HepG2 (cell line): Measurements from ENCODE around the gene LEPROT. TPM values are rescaled to one million over a fixed set of nuclear protein-coding genes. Genes with fewer than 3 reads are reported as not detected.
"Not testable (repeated sequence)": the region's sequence is repeated elsewhere in the genome, so short reads cannot be mapped to it uniquely, and the experiment has no call there.

Source experiments
- ATAC-seq: fragments of 200-7000 bp; cut with Tn5 transposase; 3 replicates; pipeline ENCODE4 v1.9.1; 2020; ENCODE audit warnings: mild to moderate bottlenecking, moderate library complexity
- BruUV-seq: library from RNA; stranded (reverse); fragments of 400-500 nt; replicated peaks from 2 replicates; lab custom pipeline; 2021; lab: Mats Ljungman, UMichigan
- CTCF ChIA-PET: fragments of 300-600 bp; formaldehyde crosslinking; extraction: SDS; loops from one replicate; lab custom pipeline; 2021; ENCODE audit warnings: low total read pairs, inconsistent platforms, low intra/inter-chr PET ratio; lab: Yijun Ruan, JAX
- POLR2A ChIA-PET: fragments of 350-600 bp; sonication (Branson Sonifier 250); formaldehyde crosslinking; loops from one replicate; lab custom pipeline; 2020; ENCODE audit warnings: antibody characterized with exemption, inconsistent platforms; lab: Yijun Ruan, JAX
- DNase-seq: peaks from one replicate; pipeline ENCODE4 v3.0.0-alpha.2; 2015; ENCODE audit warnings: low spot score
- FAIRE-seq: peaks from 3 replicates; lab custom pipeline; 2011; peaks lifted over from hg19 to GRCh38; lab: Jason Lieb, UNC
- H2AFZ ChIP-seq: one replicate; pipeline ENCODE4 v1.6.1; 2011; ENCODE audit warnings: low read length, inconsistent platforms
- H3K27ac ChIP-seq: fragments of 300-600 bp; 3 replicates; pipeline ENCODE4 v1.8.0; 2011; ENCODE audit warnings: mixed run types, mild to moderate bottlenecking, mixed read lengths, low read length, inconsistent platforms; ENCODE audit not compliant: insufficient read depth; ENCODE audit errors: extremely low read length
- H3K27me3 ChIP-seq, 2 experiments: fragments of 200-600 bp in 1 of 2; 2 replicates in 1 of 2; 3 replicates in 1 of 2; pipeline versions ENCODE4 v1.6.0 to v1.8.0; 2011; ENCODE audit warnings: low read length in 2 of 2, mild to moderate bottlenecking in 2 of 2, moderate library complexity in 2 of 2, inconsistent platforms in 1 of 2; ENCODE audit not compliant: insufficient read depth in 2 of 2, control insufficient read depth in 1 of 2
- H3K36me3 ChIP-seq, 2 experiments: fragments of 200-600 bp in 1 of 2; replicated peaks in 1 of 2; 2 replicates in 1 of 2; 3 replicates in 1 of 2; pipeline versions ENCODE4 v1.5.1 to v1.8.0; 2011; ENCODE audit warnings: low read length in 2 of 2, inconsistent platforms in 1 of 2; ENCODE audit not compliant: insufficient read depth in 2 of 2, control insufficient read depth in 1 of 2
- H3K4me1 ChIP-seq: 2 replicates; pipeline ENCODE4 v1.5.1; 2012; ENCODE audit warnings: low read length, inconsistent platforms; ENCODE audit not compliant: insufficient read depth
- H3K4me2 ChIP-seq: 2 replicates; pipeline ENCODE4 v1.6.0; 2011; ENCODE audit warnings: low read depth, low read length, inconsistent platforms
- H3K4me3 ChIP-seq, 3 experiments: fragments of 200-600 bp in 1 of 3; sonication (generic), shearing (Covaris generic) in 1 of 3; replicated peaks in 1 of 3; 2 replicates each; pipeline ENCODE4 v1.5.1; 2011 to 2016; ENCODE audit warnings: low read length in 3 of 3, inconsistent platforms in 2 of 3, low read depth in 2 of 3, mild to moderate bottlenecking in 2 of 3, control low read depth in 1 of 3, mixed read lengths in 1 of 3; ENCODE audit not compliant: insufficient read depth in 1 of 3
- H3K79me2 ChIP-seq: one replicate; pipeline ENCODE4 v1.6.1; 2011; ENCODE audit warnings: low read length, inconsistent platforms; ENCODE audit not compliant: insufficient read depth
- H3K9ac ChIP-seq: 2 replicates; pipeline ENCODE4 v1.6.0; 2011; ENCODE audit warnings: mild to moderate bottlenecking, low read depth, low read length, inconsistent platforms; ENCODE audit not compliant: insufficient read depth
- H3K9me3 ChIP-seq: 2 replicates; pipeline ENCODE4 v1.5.1; 2012; ENCODE audit warnings: mild to moderate bottlenecking, low read length
- H4K20me1 ChIP-seq: 2 replicates; pipeline ENCODE4 v1.6.0; 2011; ENCODE audit warnings: inconsistent platforms, mild to moderate bottlenecking, low read length, moderate library complexity; ENCODE audit not compliant: insufficient read depth
- BCL6 ChIP-seq: IDR thresholded peaks from 2 replicates; pipeline ENCODE4 v1.6.1; 2016; ENCODE audit warnings: missing genetic modification reagents, missing compliant biosample characterization
- CTCF ChIP-seq: sonication (generic); formaldehyde crosslinking; IDR thresholded peaks from 2 replicates; pipeline ENCODE4 v1.5.0; 2020; ENCODE audit warnings: mild to moderate bottlenecking, missing genetic modification reagents, moderate library complexity
- ELF1 ChIP-seq: sonication (generic); formaldehyde crosslinking; IDR thresholded peaks from 2 replicates; pipeline ENCODE4 v1.4.0; 2020; ENCODE audit warnings: missing genetic modification reagents
- RAD21 ChIP-seq: fragments of 450-650 bp; formaldehyde crosslinking; IDR thresholded peaks from 2 replicates; pipeline ENCODE4 v1.5.0; 2020; ENCODE audit warnings: mild to moderate bottlenecking
- SMC3 ChIP-seq: IDR thresholded peaks from 2 replicates; pipeline ENCODE4 v1.6.1; 2011; ENCODE audit warnings: low read length, improper control_type of control experiment
- SOX13 ChIP-seq, 3 experiments: fragments of 450-650 bp in 1 of 3; sonication (generic) in 1 of 3; formaldehyde crosslinking in 1 of 3; IDR thresholded peaks in 2 of 3; conservative IDR thresholded peaks in 1 of 3; 2 replicates each; pipeline versions ENCODE4 v1.5.0 to v1.6.1; 2016 to 2020; ENCODE audit warnings: antibody characterized with exemption in 1 of 3, mild to moderate bottlenecking in 1 of 3, missing compliant biosample characterization in 1 of 3, missing genetic modification reagents in 1 of 3, moderate library complexity in 1 of 3
- STAG1 ChIP-seq: sonication (generic); formaldehyde crosslinking; IDR thresholded peaks from 2 replicates; pipeline ENCODE4 v1.4.0; 2020; ENCODE audit warnings: missing genetic modification reagents
- TEAD3 ChIP-seq: optimal IDR thresholded peaks from 2 replicates; pipeline ENCODE3; 2016; ENCODE audit warnings: borderline replicate concordance
- ZNF317 ChIP-seq: sonication (generic); formaldehyde crosslinking; IDR thresholded peaks from 2 replicates; pipeline ENCODE4 v1.5.0; 2020; ENCODE audit warnings: mild to moderate bottlenecking, missing genetic modification reagents
- ZNF33B ChIP-seq: sonication (generic); formaldehyde crosslinking; IDR thresholded peaks from 2 replicates; pipeline ENCODE4 v1.5.1; 2020; ENCODE audit warnings: mild to moderate bottlenecking, missing genetic modification reagents
- ZNF512 ChIP-seq: sonication (generic); formaldehyde crosslinking; IDR thresholded peaks from 2 replicates; pipeline ENCODE4 v1.4.0; 2020; ENCODE audit warnings: mild to moderate bottlenecking, missing genetic modification reagents
- WGBS: methylation state at CpG from one replicate; pipeline ENCODE4 v1.1.6; 2017; ENCODE audit warnings: low lambda C conversion rate; 5-methylcytosine and 5-hydroxymethylcytosine counted together
- in situ Hi-C: cut with HindIII; loops from 2 replicates; pipeline ENCODE4 v1.10.0; 2017; ENCODE audit warnings: low pct_unique_long_range_greater_than_20kb; ENCODE audit not compliant: extremely low pct_ligation_motif_present
- intact Hi-C: fragments of 100-400 bp; cut with micrococcal nuclease; formaldehyde crosslinking; loops from one replicate; pipeline ENCODE4 v1.10.0; 2022; ENCODE audit not compliant: unreplicated experiment
- polyA plus RNA-seq, 8 experiments: library from polyadenylated mRNA; depleted of rRNA in 3 of 8; stranded (reverse) in 7 of 8; unstranded in 1 of 8; fragments of >200 nt; fragmentation: Illumina TruSeq in 4 of 8; extraction: Trizol in 4 of 8; gene quantifications; 2 replicates each; pipeline versions ENCODE4 v1.2.1 to v1.2.3, GENCODE V29; 2011 to 2016; ENCODE audit warnings: low read depth in 4 of 8, missing spikeins in 1 of 8, mixed read lengths in 1 of 8; ENCODE audit not compliant: insufficient read depth in 1 of 8
- total RNA-seq, 5 experiments: library from RNA; depleted of rRNA; stranded (reverse); fragments of >200 nt; fragmentation: Illumina TruSeq; extraction: Trizol; gene quantifications; 2 replicates each; pipeline ENCODE4 v1.2.3, GENCODE V29; 2016; ENCODE audit warnings: low read depth in 1 of 5
- TF ChIP-seq, protein P1 (sequence below): sonication (generic); formaldehyde crosslinking; IDR thresholded peaks from 2 replicates; pipeline ENCODE4 v1.9.0; 2021; ENCODE audit warnings: missing genetic modification reagents, borderline replicate concordance

Gene LEPROT
- total and polyA plus RNA-seq, 2 of the 13 experiments (the other 11 are each of a cell fraction or from before 2014, with no cell fraction given): 36.8 to 51.4 TPM

DNA sequence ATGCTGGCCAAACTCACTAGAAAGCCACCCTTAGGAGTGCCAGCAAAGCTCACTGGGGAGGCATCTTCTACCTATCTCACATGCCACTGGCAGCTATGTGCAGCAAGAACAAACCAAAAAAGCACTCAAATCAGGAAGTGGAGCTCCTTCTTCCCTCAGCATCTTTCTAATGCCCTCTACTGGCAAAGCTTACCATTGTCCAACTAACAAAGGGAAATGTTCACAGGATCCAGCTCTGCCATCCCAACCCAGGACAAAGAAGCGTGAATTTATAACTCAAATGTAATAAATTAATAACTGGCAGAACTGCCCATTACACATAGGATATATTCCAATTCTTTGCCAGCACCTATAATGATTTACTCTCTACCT is 38.9 kb downstream of the LEPROT start:
- Histone ChIP-seq H3K27ac (no peak overlapping the region), H3K9ac (no peak overlapping the region), H3K27me3 (no peaks in the 10 kb centered on the region), H3K4me2 (no peak overlapping the region), H4K20me1 (no peaks in the 10 kb centered on the region), H3K79me2 (no peaks in the 10 kb centered on the region), H3K36me3 (no peaks in the 10 kb centered on the region), H2AFZ (no peak overlapping the region), H3K9me3 (no peaks in the 10 kb centered on the region), H3K4me3 (no peak overlapping the region), H3K4me1 (peaks cover 12% of the 10 kb centered on the region)
- intact Hi-C loops: no loop called here
- ATAC-seq (peak; percentile 75), DNase-seq (peak; percentile 35), FAIRE-seq (no peak)
- 75% methylated on average over 1 of the region's 1 CpG for WGBS
- no peak for TF ChIP-seq SOX13 (IDR thresholded peaks at IDR 0.05)
- 0 out of 4 replicates have a peak, but pooled peaks of 1 of the 2 experiments have one; percentile 19 for TF ChIP-seq SOX13 (CRISPR knock-in tag; conservative IDR thresholded peaks at IDR 0.05 in 1 of 2, IDR thresholded peaks at IDR 0.05 in 1 of 2)
- TF ChIP-seq RAD21 (CRISPR knock-in tag): peak; percentile 29; the same call in 1 of the 2 replicates
- peak; percentile 59 for TF ChIP-seq STAG1 (CRISPR knock-in tag)
- TF ChIP-seq BCL6: 0 out of 2 replicates have a peak, but pooled peaks have one; percentile 8
- peak; percentile 66 for TF ChIP-seq CTCF (CRISPR knock-in tag)
- TF ChIP-seq, protein P1, sequence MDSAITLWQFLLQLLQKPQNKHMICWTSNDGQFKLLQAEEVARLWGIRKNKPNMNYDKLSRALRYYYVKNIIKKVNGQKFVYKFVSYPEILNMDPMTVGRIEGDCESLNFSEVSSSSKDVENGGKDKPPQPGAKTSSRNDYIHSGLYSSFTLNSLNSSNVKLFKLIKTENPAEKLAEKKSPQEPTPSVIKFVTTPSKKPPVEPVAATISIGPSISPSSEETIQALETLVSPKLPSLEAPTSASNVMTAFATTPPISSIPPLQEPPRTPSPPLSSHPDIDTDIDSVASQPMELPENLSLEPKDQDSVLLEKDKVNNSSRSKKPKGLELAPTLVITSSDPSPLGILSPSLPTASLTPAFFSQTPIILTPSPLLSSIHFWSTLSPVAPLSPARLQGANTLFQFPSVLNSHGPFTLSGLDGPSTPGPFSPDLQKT (CRISPR knock-in tag): no peak
- peak; percentile 72; the same call in 1 of the 2 replicates for TF ChIP-seq SMC3
- no peak for TF ChIP-seq ZNF512 (CRISPR knock-in tag)
- TF ChIP-seq TEAD3 (CRISPR knock-in tag): peak; percentile 23
- TF ChIP-seq ZNF317 (CRISPR knock-in tag): no peak
- no peak for TF ChIP-seq ZNF33B (CRISPR knock-in tag)
- TF ChIP-seq ELF1: peak; percentile 69
- POLR2A ChIA-PET: interaction anchor here (0.9 to 2.7 kb wide), 4 partner anchors 9 to 39 kb away, joined by 3 to 20 read pairs (median 5); partner anchors contain the start of genes LEPR and LEPROT
- BruUV-seq: no TSS peak
- CTCF ChIA-PET: interaction anchor here (1.2 kb wide), 1 partner anchor 122 kb away, joined by 4 read pairs; no protein-coding TSS in a partner anchor
- in situ Hi-C loops: no loop called here

DNA sequence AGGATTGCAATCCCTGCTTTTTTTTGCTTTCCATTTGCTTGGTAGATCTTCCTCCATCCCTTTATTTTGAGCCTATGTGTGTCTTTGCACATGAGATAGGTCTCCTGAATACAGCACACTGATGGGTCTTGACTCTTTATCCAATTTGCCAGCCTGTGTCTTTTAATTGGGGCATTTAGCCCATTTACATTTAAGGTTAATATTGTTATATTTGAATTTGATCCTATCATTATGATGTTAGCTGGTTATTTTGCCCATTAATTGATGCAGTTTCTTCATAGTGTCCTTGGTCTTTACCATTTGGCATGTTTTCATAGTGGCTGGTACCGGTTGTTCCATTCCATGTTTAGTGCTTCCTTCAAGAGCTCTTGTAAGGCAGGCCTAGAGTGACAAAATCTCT is 45.4 kb downstream of the LEPROT start:
- DNase-seq, H3K4me3 ChIP-seq, FAIRE-seq, H3K4me2 ChIP-seq, H2AFZ ChIP-seq, H3K9ac ChIP-seq, in situ Hi-C loops, H3K79me2 ChIP-seq, H3K36me3 ChIP-seq, H3K27me3 ChIP-seq, BruUV-seq, ATAC-seq, CTCF ChIA-PET, POLR2A ChIA-PET, H4K20me1 ChIP-seq, H3K9me3 ChIP-seq, H3K27ac ChIP-seq: not testable (repeated sequence)
- intact Hi-C loops: loop anchor here (5.0 kb wide), 1 partner anchor 44 kb away; the partner anchor contains the start of genes LEPR and LEPROT
- 93% methylated on average over 1 of the region's 1 CpG for WGBS
- H3K4me1 ChIP-seq: peaks cover 44% of the 10 kb centered on the region
